GM21515 (cell line): ENCODE results near the gene ITGAE.
"Not testable (repeated sequence)": the region's sequence is repeated elsewhere in the genome, so short reads cannot be mapped to it uniquely, and the experiment has no call there.

Experiments
- ATAC-seq: cut with Tn5 transposase; IDR thresholded peaks from one replicate; pipeline ENCODE4 v1.9.1; 2021; ENCODE audit not compliant: unreplicated experiment

The ITGAE gene

DNA sequence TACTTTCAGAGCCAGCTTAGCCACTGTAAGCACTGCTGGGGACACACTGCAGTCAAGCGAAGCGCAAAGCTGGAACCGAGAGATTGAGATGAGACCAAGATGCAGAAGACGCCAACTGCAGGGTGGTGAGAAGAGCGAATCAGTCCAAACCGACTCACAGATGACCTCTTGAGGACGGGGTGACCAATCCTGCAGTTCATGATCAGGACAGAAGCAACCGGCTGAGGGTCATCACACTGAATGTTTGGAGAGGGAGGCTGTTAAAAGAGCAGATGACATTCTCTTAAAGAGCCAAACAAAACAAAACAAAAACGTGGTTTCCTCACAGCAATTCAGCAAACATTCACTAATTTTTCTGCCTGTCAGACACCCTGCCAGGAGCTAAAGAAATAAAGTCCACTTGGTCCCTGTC is 68.8 kb downstream of the ITGAE start:
- no peak for ATAC-seq

DNA sequence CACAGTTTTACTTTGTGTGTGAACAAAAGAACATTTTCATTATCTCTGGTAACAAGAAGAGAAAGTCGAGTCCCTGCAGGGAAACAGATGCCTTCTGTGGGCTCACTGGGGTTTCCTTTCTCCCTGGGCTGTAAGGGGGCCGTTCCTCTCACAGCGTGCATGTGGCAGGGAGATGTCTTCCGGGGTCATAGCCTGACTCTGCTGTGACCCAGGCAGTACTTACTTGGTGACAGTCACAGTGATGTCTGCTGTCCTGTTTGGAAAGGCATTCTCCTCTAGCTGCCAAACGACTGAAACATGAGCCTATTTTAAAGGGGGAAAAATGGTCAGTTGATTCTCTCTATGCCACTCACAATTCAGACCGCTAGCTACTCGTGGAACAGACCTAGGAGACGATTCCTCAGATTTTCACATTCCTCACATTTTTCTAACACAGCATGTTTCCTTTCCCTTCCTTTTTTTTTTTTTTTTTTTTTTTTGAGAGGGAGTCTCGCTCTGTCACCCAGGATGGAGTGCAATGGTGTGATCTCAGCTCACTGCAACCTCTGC is 70.0 kb downstream of the ITGAE start:
- ATAC-seq: no peak

DNA sequence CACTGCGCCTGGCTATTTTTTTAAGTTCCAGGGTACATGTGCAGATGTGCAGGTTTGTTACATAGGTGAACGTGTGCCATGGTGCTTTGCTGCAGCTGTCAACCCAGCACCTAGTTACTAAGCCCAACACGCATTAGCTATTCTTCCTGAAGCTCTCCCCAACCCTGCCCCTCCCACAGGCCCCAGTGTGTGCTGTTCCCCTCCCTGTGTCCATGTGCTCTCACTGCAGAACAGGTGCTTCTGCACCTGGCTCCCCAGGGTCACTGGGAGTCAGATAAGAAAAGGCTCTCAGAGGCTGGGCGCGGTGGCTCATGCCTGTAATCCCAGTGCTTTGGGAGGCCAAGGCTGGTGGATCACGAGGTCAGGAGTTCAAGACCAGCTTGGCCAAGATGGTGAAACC is 71.1 kb downstream of the ITGAE start:
- no peak for ATAC-seq

DNA sequence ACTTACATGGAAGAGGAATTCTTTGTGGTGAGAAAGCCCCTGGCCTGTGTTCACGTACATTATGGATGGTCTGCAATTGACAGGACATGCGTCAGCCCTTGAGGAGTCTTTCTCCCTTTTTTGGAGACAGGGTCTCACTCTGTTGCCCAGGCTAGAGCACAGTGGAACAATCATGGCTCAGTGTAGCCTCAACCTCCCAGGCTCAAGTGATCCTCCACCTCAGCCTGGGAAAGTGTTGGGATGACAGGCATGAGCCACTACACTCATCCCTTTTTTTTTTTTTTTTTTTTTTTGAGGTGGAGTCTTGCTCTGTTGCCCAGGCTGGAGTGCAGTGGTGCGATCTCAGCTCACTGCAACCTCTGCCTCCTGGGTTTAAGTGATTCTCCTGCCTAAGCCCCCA is 72.9 kb downstream of the ITGAE start:
- not testable (repeated sequence) for ATAC-seq

DNA sequence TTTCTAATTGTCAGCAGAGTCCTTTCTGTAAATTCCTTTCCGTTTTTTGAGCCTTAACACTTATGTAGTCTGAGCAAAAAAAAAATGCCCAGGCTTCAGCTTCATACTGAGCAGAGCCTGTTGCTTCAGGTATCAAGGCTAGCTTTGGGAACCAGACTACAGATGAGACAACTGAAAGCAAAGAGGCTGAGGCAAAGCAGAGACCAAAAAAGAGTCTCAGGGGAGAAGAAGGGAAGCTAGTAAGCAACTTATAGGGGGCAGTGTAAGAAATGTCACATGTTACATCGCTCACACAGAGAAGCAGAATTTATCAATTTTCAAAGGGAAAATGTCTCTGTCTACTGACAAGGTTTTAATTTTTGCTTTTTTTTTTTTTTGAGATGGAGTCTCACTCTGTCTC is 73.9 kb downstream of the ITGAE start:
- ATAC-seq: no peak

DNA sequence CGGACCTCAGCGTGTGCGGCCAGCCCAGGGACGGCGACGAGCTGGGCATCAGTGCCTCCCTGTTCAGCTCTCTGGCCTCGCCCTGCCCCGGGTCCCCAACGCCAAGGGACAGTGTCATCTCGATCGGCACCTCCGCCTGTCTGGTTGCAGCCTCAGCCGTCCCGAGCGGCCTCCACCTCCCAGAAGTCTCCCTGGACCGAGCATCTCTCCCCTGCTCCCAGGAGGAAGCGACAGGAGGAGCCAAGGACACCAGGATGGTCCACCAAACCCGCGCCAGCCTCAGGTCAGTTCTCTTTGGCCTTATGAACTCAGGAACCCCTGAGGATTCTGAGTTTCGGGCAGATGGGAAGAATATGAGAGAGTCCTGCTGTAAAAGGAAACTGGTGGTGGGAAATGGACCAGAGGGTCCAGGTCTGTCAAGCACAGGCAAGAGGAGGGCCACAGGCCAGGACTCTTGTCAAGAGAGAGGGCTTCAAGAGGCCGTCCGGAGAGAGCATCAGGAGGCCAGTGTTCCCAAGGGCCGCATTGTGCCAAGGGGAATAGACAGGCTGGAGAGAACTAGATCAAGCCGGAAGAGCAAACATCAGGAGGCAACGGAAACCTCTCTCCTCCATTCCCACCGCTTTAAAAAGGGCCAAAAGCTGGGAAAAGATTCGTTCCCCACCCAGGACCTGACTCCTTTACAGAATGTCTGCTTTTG is 76.5 kb downstream of the ITGAE start:
- ATAC-seq: peak; percentile 5

DNA sequence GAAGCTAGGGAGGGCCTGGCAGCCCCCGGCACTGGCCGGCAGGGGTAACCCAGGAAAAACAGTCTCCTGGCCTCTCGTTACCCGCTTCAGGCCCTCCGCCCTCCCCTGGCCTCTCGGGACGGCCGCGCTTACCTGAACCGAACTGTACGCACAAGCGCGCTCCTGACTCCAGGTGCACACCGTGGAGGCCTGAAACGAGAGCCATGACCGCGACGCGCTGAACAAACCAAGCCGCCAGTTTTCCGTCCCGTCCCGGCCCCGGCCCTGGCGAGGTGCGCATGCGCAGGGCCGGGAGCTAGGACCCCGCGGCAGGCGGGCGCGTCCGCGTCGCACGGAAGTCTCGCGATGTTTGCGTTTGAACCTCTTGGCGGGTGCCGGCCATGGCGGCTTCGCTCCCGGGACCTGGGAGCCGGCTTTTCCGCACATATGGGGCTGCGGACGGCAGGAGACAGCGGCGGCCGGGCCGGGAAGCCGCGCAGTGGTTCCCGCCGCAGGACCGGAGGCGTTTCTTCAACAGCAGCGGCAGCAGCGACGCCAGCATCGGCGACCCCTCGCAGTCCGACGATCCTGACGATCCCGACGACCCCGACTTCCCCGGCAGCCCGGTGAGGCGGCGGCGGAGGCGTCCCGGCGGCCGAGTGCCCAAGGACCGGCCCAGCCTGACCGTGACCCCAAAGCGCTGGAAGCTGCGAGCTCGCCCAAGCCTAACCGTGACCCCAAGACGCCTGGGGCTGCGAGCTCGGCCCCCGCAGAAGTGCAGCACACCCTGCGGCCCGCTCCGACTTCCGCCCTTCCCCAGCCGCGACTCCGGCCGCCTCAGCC is 77.2 kb downstream of the ITGAE start, which contains the start of gene HASPIN:
Gene HASPIN (plus strand): TSS at position 348 of the 822 bp plus-strand sequence. CDS start 33 bp downstream, at position 381.
- ATAC-seq: peak; percentile 88

DNA sequence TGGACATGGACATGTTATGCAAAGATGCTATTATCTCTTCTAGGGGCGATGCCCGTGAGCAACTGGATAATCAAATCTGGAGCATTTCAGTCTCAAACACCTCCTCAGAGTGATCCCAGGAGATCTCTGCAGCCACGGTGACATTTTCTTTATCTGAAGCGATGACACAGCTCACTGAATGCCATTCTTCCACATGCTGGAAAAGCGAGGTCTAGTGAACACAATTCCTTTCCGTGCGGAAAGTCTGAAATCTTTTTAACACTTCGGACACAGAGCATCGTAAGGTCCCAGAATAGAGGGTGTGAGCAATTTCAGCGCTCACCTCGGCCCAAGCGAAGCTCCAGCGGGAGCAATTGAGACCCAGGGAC is 77.8 kb downstream of the ITGAE start:
- ATAC-seq: no peak

DNA sequence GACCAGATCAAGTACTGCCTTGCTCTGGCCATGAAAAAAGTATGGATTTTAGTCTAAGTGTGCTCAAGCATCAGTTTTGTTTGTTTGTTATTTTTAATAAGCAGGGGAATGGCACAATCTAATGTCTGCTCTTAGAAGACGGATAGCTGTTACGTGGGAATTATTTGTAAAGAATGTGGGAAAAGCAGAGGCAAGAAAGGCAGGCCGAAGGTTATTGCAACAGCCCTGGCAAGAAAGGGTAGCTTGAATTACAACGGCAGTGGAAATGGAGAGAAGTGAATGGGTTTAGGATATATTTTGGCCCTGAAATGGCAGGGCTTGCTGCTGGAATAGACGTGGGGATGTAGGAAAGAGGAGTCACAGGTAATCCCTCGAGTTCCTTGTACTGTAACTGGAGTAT is 78.3 kb downstream of the ITGAE start:
- no peak for ATAC-seq

DNA sequence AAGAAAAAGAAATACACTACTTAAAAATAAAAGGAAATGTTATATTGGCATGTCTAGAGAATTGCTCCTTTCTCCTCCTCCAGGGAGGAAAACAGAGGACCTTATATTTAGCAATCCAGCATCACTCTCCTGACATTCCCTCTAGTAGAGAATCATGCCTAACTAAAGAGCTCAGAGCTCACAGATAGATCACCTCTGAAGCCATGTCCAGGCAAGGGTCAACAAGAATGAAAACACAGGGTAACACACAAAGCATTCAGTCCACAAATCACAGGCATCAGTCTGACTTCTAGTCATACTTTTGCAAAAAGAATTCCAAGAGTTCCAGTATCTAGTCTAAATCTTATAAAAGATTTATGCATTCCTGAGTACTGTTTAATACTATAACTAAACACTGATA is 81.7 kb downstream of the ITGAE start:
- no peak for ATAC-seq

DNA sequence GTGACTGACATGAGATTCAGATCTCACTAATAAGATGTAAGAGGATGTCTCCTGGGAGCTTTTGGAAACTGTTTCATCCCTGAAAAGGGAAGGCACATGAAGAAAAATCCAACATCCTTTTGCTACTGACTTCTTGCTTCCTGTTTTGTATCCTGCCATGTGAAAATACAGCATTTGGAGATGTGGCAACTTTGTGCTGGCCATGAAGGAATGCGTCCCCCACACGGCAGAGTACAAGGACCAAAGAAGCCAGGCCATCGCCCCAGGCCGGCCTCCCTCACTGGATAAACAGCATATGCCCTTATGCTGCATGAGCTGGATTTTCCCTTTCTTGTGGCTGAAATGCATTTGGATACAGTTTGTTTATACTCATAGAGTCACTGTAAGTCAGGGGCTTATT is 82.8 kb downstream of the ITGAE start:
- no peak for ATAC-seq

DNA sequence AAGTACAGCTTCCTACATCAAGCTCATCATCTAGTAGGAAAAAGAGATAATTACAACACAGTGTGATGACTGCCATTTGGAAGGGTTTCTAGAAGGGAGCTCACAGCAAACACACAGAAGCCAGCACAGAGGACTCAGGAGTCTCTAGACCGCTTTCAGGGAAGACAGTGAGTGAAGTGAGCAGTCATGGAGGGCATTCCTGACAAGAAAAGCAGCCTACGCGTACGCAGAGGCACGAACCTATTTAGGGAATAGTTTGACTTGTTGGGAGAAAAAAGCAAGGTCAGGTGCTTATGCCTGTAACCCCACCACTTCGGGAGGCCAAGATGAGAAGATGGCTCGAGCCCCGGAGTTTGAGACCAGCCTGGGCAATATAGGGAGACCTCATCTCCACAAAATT is 85.7 kb downstream of the ITGAE start:
- ATAC-seq: no peak

DNA sequence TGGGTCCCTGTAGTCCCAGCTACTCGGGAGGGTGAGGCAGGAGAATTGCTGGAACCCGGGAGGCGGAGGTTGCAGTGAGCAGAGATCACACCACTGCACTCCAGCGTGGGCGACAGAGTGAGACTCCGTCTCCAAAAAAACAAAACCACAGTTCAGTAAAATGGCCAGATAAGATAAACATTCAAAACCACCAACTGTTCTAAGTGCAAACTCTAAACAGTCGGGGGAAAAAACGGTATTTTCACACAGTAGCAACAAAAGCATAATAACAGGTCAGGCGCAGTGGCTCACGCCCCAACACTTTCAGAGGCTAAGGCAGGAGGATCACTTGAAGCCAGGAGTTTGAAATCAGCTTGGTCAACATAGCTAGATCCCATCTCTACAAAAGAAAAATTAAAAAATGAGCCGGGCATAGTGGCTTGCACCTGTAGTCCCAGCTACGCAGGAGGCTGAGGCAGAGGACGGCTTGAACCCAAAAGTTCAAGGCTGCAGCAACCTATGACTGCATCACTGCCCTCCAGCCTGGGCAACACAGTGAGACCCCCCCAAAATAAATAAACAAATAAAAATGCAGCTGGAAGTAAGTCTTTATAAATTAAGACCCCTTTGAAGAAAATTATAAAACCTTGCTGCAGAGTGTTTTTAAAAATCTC is 88.1 kb downstream of the ITGAE start:
- ATAC-seq: no peak

DNA sequence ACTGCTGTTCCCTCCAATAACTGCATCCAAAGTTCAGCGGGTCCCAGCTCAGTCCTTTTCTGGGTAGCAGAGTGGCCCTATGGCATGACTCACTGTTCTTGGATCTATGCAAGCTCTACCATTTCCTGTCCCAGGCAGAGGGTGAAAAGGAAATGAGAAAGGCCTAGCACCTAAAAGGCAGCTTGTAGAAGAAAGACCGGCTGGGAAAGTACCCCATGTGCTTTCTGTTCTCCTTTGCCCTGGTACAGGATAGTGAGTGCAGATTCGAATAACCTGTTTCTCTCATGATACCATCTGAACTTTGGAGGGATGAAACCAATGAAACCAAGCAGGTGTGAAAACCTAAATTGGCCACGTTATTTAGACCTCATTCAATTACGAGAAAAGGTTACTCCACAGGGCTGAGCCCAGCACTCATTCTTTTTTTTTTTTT is 90.0 kb downstream of the ITGAE start:
- peak; percentile 87 for ATAC-seq

DNA sequence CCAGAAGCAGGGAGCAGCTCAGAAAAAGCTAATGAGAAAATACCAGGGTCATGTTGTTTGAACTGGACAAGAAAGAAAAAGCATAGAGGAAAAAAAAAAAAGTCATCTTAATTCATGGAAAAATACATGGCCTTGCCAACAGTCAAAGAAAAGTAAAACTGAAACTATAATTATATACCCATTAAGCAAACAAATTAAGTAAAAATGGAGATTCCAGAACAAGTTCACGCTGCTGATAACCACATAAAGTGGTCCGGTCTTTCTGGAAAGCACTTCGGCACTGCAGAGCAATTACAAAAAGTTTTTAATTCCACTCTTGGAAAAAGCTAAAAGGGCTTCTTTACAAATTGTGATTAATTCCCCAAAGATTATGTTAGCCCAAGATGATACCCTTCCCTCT is 92.6 kb downstream of the ITGAE start:
- ATAC-seq: no peak

DNA sequence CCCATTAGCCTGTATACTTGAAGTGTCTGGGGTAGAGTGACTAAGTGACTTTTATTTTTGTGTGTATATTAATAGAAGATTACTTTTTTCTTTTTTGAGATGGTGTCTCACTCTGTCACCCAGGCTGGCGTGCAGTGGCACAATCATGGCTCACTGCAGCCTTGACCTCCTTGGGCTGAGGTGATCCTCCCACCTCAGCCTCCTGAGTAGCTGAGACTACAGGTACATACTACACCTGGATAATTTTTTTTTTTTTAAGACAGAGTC is 95.3 kb downstream of the ITGAE start:
- not testable (repeated sequence) for ATAC-seq

DNA sequence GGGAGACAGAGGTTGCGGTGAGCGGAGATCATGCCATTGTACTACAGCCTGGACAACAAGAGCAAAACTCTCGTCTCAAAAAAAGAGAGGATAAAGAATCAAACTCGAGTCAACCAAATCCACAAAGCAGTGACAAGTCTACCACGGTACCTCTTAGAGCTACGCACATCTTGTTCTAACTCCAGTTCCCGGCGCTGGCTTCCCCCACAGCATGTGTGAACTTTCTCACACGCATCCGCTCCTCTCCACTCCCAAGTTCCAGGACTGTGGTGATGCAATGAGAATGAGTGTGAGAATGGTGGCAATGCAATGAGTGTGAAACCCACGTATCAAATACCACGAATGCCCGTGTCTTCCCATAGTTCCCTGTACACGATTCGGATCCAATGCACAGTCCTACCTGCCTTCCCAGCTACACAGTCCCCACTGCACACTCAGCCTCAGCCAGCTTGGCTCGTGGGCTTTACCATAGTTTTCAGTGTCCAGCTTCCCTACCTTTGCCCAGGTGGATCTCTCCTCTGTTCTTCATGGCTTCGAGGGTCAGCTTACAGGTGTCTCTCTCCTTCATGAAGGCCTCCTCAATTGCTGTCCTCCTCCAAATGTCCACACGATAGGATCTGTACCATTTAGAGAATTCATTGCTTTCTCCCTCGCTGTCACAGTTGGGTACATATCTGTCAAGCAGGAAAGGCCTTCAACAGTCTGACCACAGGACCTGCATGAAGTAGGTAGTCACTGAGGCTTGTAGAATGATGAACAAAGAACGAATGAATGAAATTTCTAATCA is 95.9 kb downstream of the ITGAE start:
- no peak for ATAC-seq

DNA sequence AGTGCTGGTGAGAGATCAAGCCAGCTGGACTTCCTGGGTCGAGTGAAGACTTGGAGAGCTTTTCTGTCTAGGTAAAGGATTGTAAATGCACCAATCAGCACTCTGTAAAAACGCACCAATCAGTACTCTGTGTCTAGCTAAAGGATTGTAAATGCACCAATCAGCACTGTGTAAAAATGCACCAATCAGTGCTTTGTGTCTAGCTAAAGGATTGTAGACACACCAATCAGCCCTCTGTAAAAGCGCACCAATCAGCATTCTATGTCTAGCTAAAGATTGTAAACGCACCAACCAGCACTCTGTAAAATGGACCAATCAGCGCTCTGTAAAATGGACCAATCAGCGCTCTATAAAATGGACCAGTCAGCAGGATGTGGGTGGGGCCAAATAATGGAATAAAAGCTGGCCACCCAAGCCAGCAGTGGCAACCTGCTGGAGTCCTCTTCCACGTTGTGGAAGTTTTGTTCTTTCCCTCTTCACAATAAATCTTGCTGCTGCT is 98.9 kb downstream of the ITGAE start:
- ATAC-seq: not testable (repeated sequence)

DNA sequence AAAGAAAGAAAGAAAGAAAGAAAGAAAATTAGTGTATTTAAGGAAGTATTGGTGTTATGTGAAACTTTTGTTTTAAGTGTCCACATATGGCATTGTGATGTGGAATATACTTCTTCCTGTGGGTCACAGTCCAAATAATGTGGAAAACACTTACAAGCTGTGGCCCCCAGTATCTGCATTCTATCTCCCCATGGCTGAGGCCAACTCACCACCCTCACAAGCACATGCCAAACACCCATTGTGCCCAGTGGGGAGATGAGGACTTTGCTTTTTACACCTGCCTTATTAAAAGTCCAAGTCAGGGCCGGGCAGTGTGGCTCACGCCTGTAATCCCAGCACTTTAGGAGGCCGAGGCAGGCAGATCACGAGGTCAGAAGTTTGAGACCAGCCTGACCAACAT is 101.0 kb downstream of the ITGAE start:
- no peak for ATAC-seq

DNA sequence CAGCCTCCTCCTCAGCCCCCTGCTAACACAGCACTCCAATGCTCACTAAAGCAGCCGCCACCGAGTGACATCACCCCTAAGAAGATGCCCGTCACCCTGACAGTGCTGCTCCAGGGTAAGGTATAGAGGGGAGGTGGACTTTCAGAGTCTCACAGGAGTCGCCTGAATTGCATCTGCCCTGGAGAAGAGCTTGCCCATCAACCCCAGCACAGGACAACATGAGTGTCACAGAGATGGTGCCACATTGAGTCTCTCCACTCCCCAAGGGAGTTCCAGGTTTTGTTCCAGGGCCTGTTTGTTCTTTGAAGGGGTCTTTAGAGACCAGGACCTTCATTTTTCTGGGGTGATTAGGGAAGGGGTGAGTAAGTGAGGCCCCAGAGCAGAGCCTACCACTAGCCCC is 102.8 kb downstream of the ITGAE start:
- ATAC-seq: no peak

DNA sequence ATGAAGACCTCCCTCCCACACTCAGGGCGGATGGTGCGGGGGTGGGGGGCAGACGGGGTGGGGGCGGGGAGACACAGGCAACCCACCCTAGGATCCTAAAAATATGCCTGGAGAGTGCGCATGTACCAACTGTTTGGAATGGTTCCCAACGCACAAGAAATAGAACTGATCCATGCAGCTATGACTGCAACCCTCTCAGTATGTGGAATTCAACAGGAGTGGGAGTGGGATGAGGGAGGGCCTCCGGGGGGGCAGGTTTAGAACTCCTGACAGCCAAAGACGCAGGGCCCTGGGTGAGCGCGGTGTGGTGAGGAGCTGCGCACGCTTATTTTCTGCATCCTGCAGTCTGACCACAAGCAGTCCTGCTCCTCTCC is 103.9 kb downstream of the ITGAE start:
- no peak for ATAC-seq
